HUES64 (cell line): ENCODE measurements around the gene ABTB1.

Experiments
- H3K27ac ChIP-seq: 2 replicates; pipeline ENCODE4 v1.7.0; 2013; ENCODE audit warnings: low read depth, low read length, inconsistent platforms
- H3K27me3 ChIP-seq: 2 replicates; pipeline ENCODE4 v1.6.1; 2013; ENCODE audit warnings: mild to moderate bottlenecking, low read length; ENCODE audit not compliant: insufficient read depth
- H3K36me3 ChIP-seq: 2 replicates; pipeline ENCODE4 v1.6.1; 2013; ENCODE audit warnings: mild to moderate bottlenecking, low read length; ENCODE audit not compliant: insufficient read depth
- H3K4me1 ChIP-seq: 2 replicates; pipeline ENCODE4 v1.6.1; 2013; ENCODE audit warnings: mild to moderate bottlenecking, low read length, moderate library complexity; ENCODE audit not compliant: insufficient read depth
- H3K4me3 ChIP-seq: 2 replicates; pipeline ENCODE4 v1.5.1; 2013; ENCODE audit warnings: mild to moderate bottlenecking, low read length, moderate library complexity
- H3K9ac ChIP-seq: 2 replicates; pipeline ENCODE4 v1.6.1; 2013; ENCODE audit warnings: mild to moderate bottlenecking, low read depth, low read length
- H3K9me3 ChIP-seq: 2 replicates; pipeline ENCODE4 v1.6.1; 2013; ENCODE audit warnings: low read depth, low read length; ENCODE audit not compliant: insufficient read depth
- WGBS: fragments of 150-250, 120-280 bp; methylation state at CpG from one replicate; pipeline ENCODE4 v1.1.7; 2013; ENCODE audit warnings: missing lambda C conversion rate; 5-methylcytosine and 5-hydroxymethylcytosine counted together

Gene ABTB1

GRCh38 chr3:127688416-127689265 lies 15.9 kb downstream of the ABTB1 start:
- no peaks in the 10 kb centered on the region for H3K36me3 ChIP-seq
- no peaks in the 10 kb centered on the region for H3K27me3 ChIP-seq
- no peak overlapping the region for H3K27ac ChIP-seq
- no peak overlapping the region for H3K9ac ChIP-seq
- no peaks in the 10 kb centered on the region for H3K9me3 ChIP-seq
- no peak overlapping the region for H3K4me3 ChIP-seq
- peaks cover 11% of the 10 kb centered on the region; the same call in 1 of the 2 replicates for H3K4me1 ChIP-seq
- 75% methylated on average over 20 of the region's 20 CpGs for WGBS

GRCh38 chr3:127689266-127689860 lies 16.6 kb downstream of the ABTB1 start:
- Histone ChIP-seq H3K4me3 (no peak overlapping the region), H3K27me3 (no peaks in the 10 kb centered on the region), H3K27ac (no peak overlapping the region), H3K9me3 (no peaks in the 10 kb centered on the region), H3K9ac (no peak overlapping the region), H3K4me1 (peaks cover 11% of the 10 kb centered on the region; the same call in 1 of the 2 replicates), H3K36me3 (no peaks in the 10 kb centered on the region)
- WGBS, result 88% methylated on average over 19 of the region's 19 CpGs

- Histone ChIP-seq H3K9me3 (no peaks in the 10 kb centered on the region), H3K27me3 (no peaks in the 10 kb centered on the region), H3K4me1 (peaks cover 11% of the 10 kb centered on the region; the same call in 1 of the 2 replicates), H3K27ac (peak overlapping the region; percentile 36; the same call in 1 of the 2 replicates), H3K36me3 (no peaks in the 10 kb centered on the region), H3K9ac (peak overlapping the region; percentile 11; the same call in 1 of the 2 replicates), H3K4me3 (no peak overlapping the region)
- WGBS, result 49% methylated on average over 4 of the region's 4 CpGs
Measured at GRCh38 chr3:127690106-127690505, 17.4 kb downstream of the ABTB1 start.

- Histone ChIP-seq H3K27me3 (no peaks in the 10 kb centered on the region), H3K9me3 (no peaks in the 10 kb centered on the region), H3K4me3 (no peak overlapping the region), H3K9ac (no peak overlapping the region), H3K36me3 (no peaks in the 10 kb centered on the region), H3K4me1 (peaks cover 11% of the 10 kb centered on the region; the same call in 1 of the 2 replicates), H3K27ac (no peak overlapping the region; the same call in 1 of the 2 replicates)
- 82% methylated on average over 4 of the region's 4 CpGs for WGBS
Measured at GRCh38 chr3:127690823-127691452, 18.2 kb downstream of the ABTB1 start.

GRCh38 chr3:127691489-127691888 lies 18.7 kb downstream of the ABTB1 start:
- no peaks in the 10 kb centered on the region for H3K36me3 ChIP-seq
- no peaks in the 10 kb centered on the region for H3K9me3 ChIP-seq
- H3K4me3 ChIP-seq, result no peak overlapping the region
- H3K27ac ChIP-seq, result no peak overlapping the region
- peaks cover 11% of the 10 kb centered on the region; the same call in 1 of the 2 replicates for H3K4me1 ChIP-seq
- no peak overlapping the region for H3K9ac ChIP-seq
- no peaks in the 10 kb centered on the region for H3K27me3 ChIP-seq
- 90% methylated on average over 8 of the region's 8 CpGs for WGBS

GRCh38 chr3:127691974-127692373 lies 19.2 kb downstream of the ABTB1 start:
- H3K9ac ChIP-seq, result no peak overlapping the region
- peaks cover 11% of the 10 kb centered on the region; the same call in 1 of the 2 replicates for H3K4me1 ChIP-seq
- H3K27ac ChIP-seq, result no peak overlapping the region
- no peaks in the 10 kb centered on the region for H3K27me3 ChIP-seq
- no peaks in the 10 kb centered on the region for H3K9me3 ChIP-seq
- no peak overlapping the region for H3K4me3 ChIP-seq
- H3K36me3 ChIP-seq, result no peaks in the 10 kb centered on the region
- WGBS, result 96% methylated on average over 6 of the region's 6 CpGs

- Histone ChIP-seq H3K9me3 (no peaks in the 10 kb centered on the region), H3K4me1 (peaks cover 11% of the 10 kb centered on the region; the same call in 1 of the 2 replicates), H3K4me3 (no peak overlapping the region), H3K36me3 (no peaks in the 10 kb centered on the region), H3K27ac (no peak overlapping the region), H3K9ac (no peak overlapping the region), H3K27me3 (no peaks in the 10 kb centered on the region)
- 89% methylated on average over 21 of the region's 21 CpGs for WGBS
Measured at GRCh38 chr3:127692501-127693335, 20.0 kb downstream of the ABTB1 start.

- Histone ChIP-seq H3K9ac (no peak overlapping the region), H3K27me3 (no peaks in the 10 kb centered on the region), H3K4me1 (peaks cover 11% of the 10 kb centered on the region; the same call in 1 of the 2 replicates), H3K27ac (no peak overlapping the region), H3K36me3 (no peaks in the 10 kb centered on the region), H3K4me3 (no peak overlapping the region), H3K9me3 (no peaks in the 10 kb centered on the region)
- 86% methylated on average over 7 of the region's 7 CpGs for WGBS
Measured at GRCh38 chr3:127693336-127693843, 20.6 kb downstream of the ABTB1 start.

- Histone ChIP-seq H3K36me3 (no peaks in the 10 kb centered on the region), H3K27me3 (no peaks in the 10 kb centered on the region), H3K4me3 (no peak overlapping the region), H3K9ac (no peak overlapping the region), H3K9me3 (no peaks in the 10 kb centered on the region), H3K4me1 (peaks cover 3% of the 10 kb centered on the region; the same call in 1 of the 2 replicates), H3K27ac (no peak overlapping the region)
- WGBS, result 80% methylated on average over 17 of the region's 17 CpGs
Measured at GRCh38 chr3:127694467-127695215, 21.9 kb downstream of the ABTB1 start.
